KMS-11 (cell line): ENCODE measurements around the gene STX12.
"Not testable (repeated sequence)": the region's sequence is repeated elsewhere in the genome, so short reads cannot be mapped to it uniquely, and the experiment has no call there.

Experiments
- H2AFZ ChIP-seq: fragments of 200-600 bp; sonication (generic); 2 replicates; pipeline ENCODE4 v1.6.1; 2016; ENCODE audit warnings: antibody characterized with exemption, mixed run types, low read depth
- H3K27ac ChIP-seq: fragments of 200-600 bp; sonication (generic); 2 replicates; pipeline ENCODE4 v1.6.1; 2016; ENCODE audit warnings: mild to moderate bottlenecking, mixed run types
- H3K27me3 ChIP-seq: fragments of 200-600 bp; sonication (generic); 2 replicates; pipeline ENCODE4 v1.6.1; 2017; ENCODE audit warnings: mild to moderate bottlenecking, low read depth, mixed run types, moderate library complexity; ENCODE audit not compliant: insufficient read depth
- H3K36me3 ChIP-seq: fragments of 200-600 bp; sonication (generic); 2 replicates; pipeline ENCODE4 v1.6.1; 2017; ENCODE audit warnings: mild to moderate bottlenecking, mixed run types; ENCODE audit not compliant: insufficient read depth
- H3K4me1 ChIP-seq: fragments of 200-600 bp; sonication (generic); 2 replicates; pipeline ENCODE4 v1.6.1; 2016; ENCODE audit warnings: mild to moderate bottlenecking, low read depth, mixed run types; ENCODE audit not compliant: poor library complexity, severe bottlenecking
- H3K4me2 ChIP-seq: fragments of 200-600 bp; sonication (generic); 2 replicates; pipeline ENCODE4 v1.7.0; 2016; ENCODE audit warnings: mild to moderate bottlenecking, mixed run types
- H3K4me3 ChIP-seq: fragments of 200-600 bp; sonication (generic); IDR thresholded peaks from 2 replicates; pipeline ENCODE4 v1.6.1; 2017; ENCODE audit warnings: low read depth, low read length, mixed read lengths; ENCODE audit not compliant: insufficient read depth
- H3K79me2 ChIP-seq: fragments of 200-600 bp; sonication (generic); 2 replicates; pipeline ENCODE4 v1.6.1; 2016; ENCODE audit warnings: low read depth, mixed run types; ENCODE audit not compliant: insufficient read depth
- H3K9ac ChIP-seq: fragments of 200-600 bp; sonication (generic); 2 replicates; pipeline ENCODE4 v1.6.1; 2016; ENCODE audit warnings: mild to moderate bottlenecking, mixed run types
- H4K20me1 ChIP-seq: fragments of 200-600 bp; sonication (generic); 2 replicates; pipeline ENCODE4 v1.6.1; 2016; ENCODE audit warnings: mild to moderate bottlenecking, mixed run types; ENCODE audit not compliant: insufficient read depth
- CTCF ChIP-seq: fragments of 200-600 bp; sonication (generic); conservative IDR thresholded peaks from 2 replicates; pipeline ENCODE4 v1.6.1; 2017; ENCODE audit warnings: low read depth, mild to moderate bottlenecking, antibody characterized with exemption, low read length, moderate library complexity, mixed read lengths

The STX12 gene

DNA sequence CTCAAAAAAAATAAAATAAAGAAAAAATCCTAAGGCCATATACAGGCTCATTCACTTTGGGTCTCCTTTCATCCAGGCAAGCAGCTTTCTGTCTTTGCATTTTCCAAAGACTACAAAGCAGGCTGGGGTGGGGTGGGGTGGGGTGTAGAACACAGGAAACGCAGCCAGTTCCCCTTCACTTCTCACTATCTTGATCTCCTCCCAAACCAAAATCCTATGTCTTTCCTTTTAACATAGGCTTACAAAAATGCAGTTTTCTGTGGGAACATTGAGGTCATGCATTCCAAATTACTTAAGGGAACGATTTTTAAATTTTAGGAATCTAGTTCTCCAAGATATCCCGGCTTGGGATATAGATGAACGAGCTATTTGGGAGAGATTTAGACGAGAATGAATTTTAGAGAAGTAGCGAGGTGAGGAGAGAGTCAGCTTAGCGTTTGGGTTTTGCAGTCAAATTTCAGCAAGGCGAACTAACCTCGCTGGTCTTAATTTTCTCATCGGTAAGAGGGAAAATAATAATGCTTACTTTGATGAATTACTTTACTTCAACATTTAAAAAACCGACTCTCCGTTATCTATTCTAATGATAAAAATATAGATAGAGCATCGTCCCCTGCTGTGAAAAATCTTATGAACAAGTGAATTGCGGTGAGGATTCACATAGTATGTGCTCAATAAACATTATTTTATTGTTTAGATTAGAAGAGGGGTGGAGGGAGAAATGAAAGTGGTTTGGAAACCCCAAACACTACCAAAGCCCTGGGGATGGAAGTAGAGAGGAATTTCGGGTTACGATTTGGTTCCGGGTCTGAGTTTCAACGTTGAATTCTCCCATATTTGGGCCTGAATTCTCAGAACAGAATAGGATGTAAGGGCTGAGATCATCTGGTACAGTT lies 735 bp upstream of the STX12 start:
- H3K9ac ChIP-seq, result no peak overlapping the region; the same call in 1 of the 2 replicates
- peaks cover 28% of the 10 kb centered on the region; the same call in 1 of the 2 replicates for H3K79me2 ChIP-seq
- peak overlapping the region; percentile 65 for H3K4me2 ChIP-seq
- H3K4me3 ChIP-seq, result peak overlapping the region; percentile 13
- H2AFZ ChIP-seq, result peak overlapping the region; percentile 65
- H3K36me3 ChIP-seq, result no peaks in the 10 kb centered on the region
- H3K27ac ChIP-seq, result peak overlapping the region; percentile 31
- peaks cover 16% of the 10 kb centered on the region for H3K4me1 ChIP-seq
- TF ChIP-seq CTCF, result no peak
- no peaks in the 10 kb centered on the region for H4K20me1 ChIP-seq
- H3K27me3 ChIP-seq, result no peaks in the 10 kb centered on the region

DNA sequence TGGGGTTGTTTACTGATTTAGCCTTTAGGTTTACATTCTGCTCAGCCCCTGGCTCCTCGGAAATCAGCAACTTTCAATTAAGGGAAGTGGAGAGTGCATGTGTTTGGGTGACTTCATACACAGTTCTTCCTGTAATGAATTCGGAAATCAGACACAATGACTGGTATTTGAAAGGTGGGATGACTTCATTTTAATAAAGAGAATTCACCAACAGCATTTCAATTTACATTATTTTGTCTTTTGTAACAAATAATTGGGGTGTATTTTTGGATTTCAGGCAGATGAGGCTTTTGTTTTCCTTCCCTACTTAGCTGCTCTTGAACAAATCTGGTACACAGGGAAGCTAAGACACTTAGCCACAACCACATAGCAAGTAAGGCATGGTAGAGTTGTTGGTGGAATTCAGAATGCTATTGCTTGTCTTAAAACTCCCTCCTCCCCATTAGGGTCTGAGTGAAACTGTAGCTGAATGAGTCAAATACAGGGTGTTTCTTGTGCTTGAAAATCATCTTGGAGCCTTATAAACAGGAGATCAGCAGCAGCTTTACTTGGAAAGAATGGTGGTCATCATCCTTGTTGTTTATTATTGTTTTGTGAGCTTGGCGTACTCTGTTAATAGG lies 917 bp downstream of the STX12 start:
- no peaks in the 10 kb centered on the region for H3K27me3 ChIP-seq
- peaks cover 28% of the 10 kb centered on the region; the same call in 1 of the 2 replicates for H3K79me2 ChIP-seq
- no peak for TF ChIP-seq CTCF
- H3K9ac ChIP-seq, result peak overlapping the region; percentile 67
- H2AFZ ChIP-seq, result peak overlapping the region; percentile 65
- H3K4me1 ChIP-seq, result peaks cover 16% of the 10 kb centered on the region
- H3K4me3 ChIP-seq, result peak overlapping the region; percentile 61
- H3K27ac ChIP-seq, result peak overlapping the region; percentile 36; the same call in 1 of the 2 replicates
- no peaks in the 10 kb centered on the region for H4K20me1 ChIP-seq
- no peaks in the 10 kb centered on the region for H3K36me3 ChIP-seq
- H3K4me2 ChIP-seq, result peak overlapping the region; percentile 92

DNA sequence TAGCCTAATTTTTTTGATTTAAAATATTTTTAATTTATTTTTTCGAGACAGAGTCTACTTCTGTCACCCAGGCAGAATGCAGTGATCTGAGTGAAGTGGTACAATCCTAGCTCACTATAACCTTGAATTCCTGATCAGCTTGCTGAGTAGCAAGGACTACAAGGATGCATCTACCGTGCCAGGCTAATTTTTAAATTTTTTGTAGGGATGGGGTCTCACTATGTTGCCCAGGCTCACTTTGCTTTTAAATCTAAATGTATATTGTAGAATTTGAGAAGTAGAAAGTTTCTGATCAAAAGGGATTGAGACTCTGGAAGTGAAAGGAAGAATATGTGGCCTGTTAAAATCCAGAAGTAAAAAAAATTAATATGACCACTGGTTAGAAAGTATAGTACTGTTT lies 1.6 kb downstream of the STX12 start:
- H4K20me1 ChIP-seq, result no peaks in the 10 kb centered on the region
- H3K79me2 ChIP-seq, result peaks cover 28% of the 10 kb centered on the region; the same call in 1 of the 2 replicates
- H2AFZ ChIP-seq, result no peak overlapping the region
- no peaks in the 10 kb centered on the region for H3K27me3 ChIP-seq
- H3K9ac ChIP-seq, result no peak overlapping the region; the same call in 1 of the 2 replicates
- H3K4me3 ChIP-seq, result no peak overlapping the region
- no peak for TF ChIP-seq CTCF
- H3K4me1 ChIP-seq, result peaks cover 16% of the 10 kb centered on the region
- H3K27ac ChIP-seq, result no peak overlapping the region
- peak overlapping the region; percentile 92 for H3K4me2 ChIP-seq
- H3K36me3 ChIP-seq, result no peaks in the 10 kb centered on the region

- H3K27me3 ChIP-seq, H3K4me2 ChIP-seq, H3K4me3 ChIP-seq, H4K20me1 ChIP-seq, H3K36me3 ChIP-seq, H3K27ac ChIP-seq, H2AFZ ChIP-seq, H3K9ac ChIP-seq: not testable (repeated sequence)
- H3K79me2 ChIP-seq, result peaks cover 28% of the 10 kb centered on the region; the same call in 1 of the 2 replicates
- peaks cover 16% of the 10 kb centered on the region for H3K4me1 ChIP-seq
Measured at GRCh38 chr1:27775336-27775735, 2.3 kb downstream of the STX12 start.

GRCh38 chr1:27776276-27776675 lies 3.3 kb downstream of the STX12 start:
- not testable (repeated sequence) for H3K27me3 ChIP-seq, H3K4me3 ChIP-seq, H3K9ac ChIP-seq, H2AFZ ChIP-seq, H4K20me1 ChIP-seq, H3K4me2 ChIP-seq, H3K27ac ChIP-seq, H3K36me3 ChIP-seq
- Histone ChIP-seq H3K79me2 (peaks cover 28% of the 10 kb centered on the region; the same call in 1 of the 2 replicates), H3K4me1 (peaks cover 16% of the 10 kb centered on the region)
